GM12801 (cell line): Measurements from ENCODE around the gene AKAP11.

Experiments used
- TF ChIP-seq, protein P1 (sequence below): IDR thresholded peaks from one replicate; pipeline ENCODE4 v1.5.1; 2011; ENCODE audit warnings: control low read depth; ENCODE audit not compliant: insufficient read length; ENCODE audit errors: extremely low read depth

Gene AKAP11

DNA sequence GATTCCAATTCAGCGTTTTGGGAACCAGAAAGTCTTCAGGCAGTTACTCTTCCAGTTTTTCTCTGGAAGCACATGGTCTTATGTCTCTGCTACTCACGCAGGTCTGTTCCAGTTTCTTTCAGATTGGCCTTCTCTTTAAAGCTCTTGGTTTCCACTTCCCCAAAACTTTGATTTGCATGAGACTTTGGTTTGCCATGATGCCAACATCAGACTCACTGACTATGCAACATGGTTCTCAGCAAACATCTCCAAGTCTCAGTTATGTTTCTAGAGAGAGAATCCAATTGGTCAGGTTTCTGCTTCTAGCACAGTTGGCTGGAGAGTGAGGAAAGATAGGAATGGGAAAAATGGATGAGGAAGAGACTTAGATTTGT is 3.1 kb downstream of the AKAP11 start:
- TF ChIP-seq, protein P1, sequence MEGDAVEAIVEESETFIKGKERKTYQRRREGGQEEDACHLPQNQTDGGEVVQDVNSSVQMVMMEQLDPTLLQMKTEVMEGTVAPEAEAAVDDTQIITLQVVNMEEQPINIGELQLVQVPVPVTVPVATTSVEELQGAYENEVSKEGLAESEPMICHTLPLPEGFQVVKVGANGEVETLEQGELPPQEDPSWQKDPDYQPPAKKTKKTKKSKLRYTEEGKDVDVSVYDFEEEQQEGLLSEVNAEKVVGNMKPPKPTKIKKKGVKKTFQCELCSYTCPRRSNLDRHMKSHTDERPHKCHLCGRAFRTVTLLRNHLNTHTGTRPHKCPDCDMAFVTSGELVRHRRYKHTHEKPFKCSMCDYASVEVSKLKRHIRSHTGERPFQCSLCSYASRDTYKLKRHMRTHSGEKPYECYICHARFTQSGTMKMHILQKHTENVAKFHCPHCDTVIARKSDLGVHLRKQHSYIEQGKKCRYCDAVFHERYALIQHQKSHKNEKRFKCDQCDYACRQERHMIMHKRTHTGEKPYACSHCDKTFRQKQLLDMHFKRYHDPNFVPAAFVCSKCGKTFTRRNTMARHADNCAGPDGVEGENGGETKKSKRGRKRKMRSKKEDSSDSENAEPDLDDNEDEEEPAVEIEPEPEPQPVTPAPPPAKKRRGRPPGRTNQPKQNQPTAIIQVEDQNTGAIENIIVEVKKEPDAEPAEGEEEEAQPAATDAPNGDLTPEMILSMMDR, result no peak

- TF ChIP-seq, protein P1, result no peak
Measured at GRCh38 chr13:42275506-42275905, 3.6 kb downstream of the AKAP11 start.

- TF ChIP-seq, protein P1, result no peak
Measured at GRCh38 chr13:42276683-42277082, 4.7 kb downstream of the AKAP11 start.

DNA sequence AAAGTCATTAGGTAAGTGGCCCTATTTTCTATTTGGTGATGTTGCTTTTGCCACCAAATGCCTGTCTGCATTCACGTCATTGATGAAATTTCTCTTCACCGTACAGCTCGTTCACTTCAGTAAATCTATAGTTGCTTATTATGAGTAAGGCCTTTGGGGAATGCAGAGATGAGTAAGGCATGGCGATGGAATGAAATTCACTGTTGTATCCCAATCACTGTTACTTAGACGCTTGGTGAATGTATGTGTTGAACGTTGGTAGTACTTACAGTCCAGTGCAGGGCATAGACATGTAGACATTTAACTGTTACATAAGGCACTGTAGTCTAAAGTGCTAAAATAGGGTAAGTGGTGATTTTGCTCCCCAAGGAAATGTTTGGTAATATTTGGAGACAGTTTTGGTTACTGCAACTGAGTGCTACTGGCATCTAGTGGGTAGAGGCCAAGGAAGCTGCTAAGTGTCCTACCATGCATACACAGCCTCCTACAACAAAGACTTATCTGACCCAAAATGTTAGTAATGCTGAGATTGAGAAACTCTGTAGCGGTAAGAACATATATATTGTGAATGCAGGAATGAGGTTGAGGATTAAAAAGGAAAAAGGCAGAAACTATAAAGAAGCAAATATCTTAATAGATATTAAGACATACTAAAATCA is 5.8 kb downstream of the AKAP11 start:
- TF ChIP-seq, protein P1, result no peak

DNA sequence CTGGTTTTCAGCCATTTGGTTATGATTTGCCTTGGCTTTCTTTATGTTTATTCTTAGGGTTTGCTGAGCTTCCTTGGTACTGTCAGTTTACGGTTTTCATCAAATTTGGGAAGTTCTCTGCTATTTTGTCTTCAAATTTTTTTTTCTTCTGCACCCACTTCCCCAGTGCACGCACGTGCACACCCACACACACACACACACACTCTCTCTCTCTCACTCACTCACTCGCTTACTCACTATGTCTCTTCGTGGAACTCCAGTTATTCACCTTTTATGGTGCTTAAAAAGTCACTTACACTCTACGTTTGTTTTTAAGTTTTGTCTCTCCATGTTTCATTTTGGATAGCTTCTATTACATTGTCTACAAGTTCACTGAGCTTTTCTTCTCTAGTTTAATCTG is 7.1 kb downstream of the AKAP11 start:
- TF ChIP-seq, protein P1, result no peak

DNA sequence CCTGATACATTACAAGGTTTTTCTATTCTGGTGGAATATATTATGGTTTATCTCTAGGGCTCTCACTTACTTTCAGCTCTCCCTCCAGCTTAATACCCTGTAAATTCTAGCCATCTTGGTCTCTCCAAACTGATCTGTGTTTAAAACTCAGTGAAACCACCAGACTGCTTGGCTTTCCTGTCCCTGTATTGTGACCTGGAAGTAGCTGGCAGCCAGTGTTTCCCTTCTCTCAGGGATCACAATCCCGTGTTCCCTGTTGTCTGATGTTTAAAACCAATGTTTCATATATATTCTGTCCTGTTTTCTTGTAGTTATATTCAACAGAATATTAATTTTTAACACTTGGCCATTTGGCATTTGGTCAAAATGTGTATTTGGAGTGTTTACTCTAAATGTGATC is 8.0 kb downstream of the AKAP11 start:
- TF ChIP-seq, protein P1, result no peak

DNA sequence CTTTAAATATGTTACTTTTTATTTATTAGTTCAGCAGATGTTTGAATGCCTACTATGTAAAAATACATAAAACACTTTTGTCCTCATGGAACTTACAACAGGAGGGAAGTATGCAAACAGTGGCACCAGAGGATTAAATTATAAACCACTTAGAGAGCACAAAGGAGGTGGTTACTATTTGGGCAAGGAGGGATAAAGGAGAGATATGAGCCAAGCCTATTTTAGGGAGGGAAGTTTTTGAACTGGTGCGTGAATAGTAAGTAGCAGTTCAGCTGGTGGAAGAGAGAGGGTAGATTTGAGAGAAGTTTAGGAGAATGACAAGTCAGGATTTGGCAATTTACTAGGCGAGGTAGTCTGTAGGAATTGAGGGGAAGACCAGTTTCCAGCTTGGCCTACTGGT is 8.6 kb downstream of the AKAP11 start:
- TF ChIP-seq, protein P1, result no peak

- TF ChIP-seq, protein P1, result no peak
Measured at GRCh38 chr13:42283574-42283973, 11.6 kb downstream of the AKAP11 start.
